ENCODE results near the gene DAB2IP. TPM values are rescaled to one million over a fixed set of nuclear protein-coding genes. Genes with fewer than 3 reads are reported as not detected.
"Not testable (repeated sequence)": the region's sequence is repeated elsewhere in the genome, so short reads cannot be mapped to it uniquely, and the experiment has no call there.

Gene DAB2IP
- total RNA-seq, 1 donor from 2014 or later = 41.7 TPM

GRCh38 chr9:121738968-121739367, 87.5 kb downstream of the DAB2IP start:
- Histone ChIP-seq H4K20me1 (ENCODE audit: insufficient read depth, low read length) (peaks cover 74% of the 10 kb centered on the region), H3K79me2 (ENCODE audit: insufficient read depth, low read length) (peaks cover 32% of the 10 kb centered on the region), H3K36me3 (ENCODE audit: insufficient read depth, low read length) (no peaks in the 10 kb centered on the region), H3K9ac (ENCODE audit: low read length) (no peak overlapping the region), H3K27me3 (ENCODE audit: insufficient read depth, low read length) (no peaks in the 10 kb centered on the region), H3K27ac (ENCODE audit: low read depth, low read length) (no peak overlapping the region), H3K9me3 (ENCODE audit: insufficient read depth, low read depth, low read length) (no peaks in the 10 kb centered on the region), H2AFZ (ENCODE audit: low read depth, low read length) (no peak overlapping the region), H3K4me3 (ENCODE audit: insufficient read depth, low read depth, low read length) (no peak overlapping the region), H3K4me1 (ENCODE audit: insufficient read depth, low read length) (peaks cover 48% of the 10 kb centered on the region), H3K4me2 (ENCODE audit: low read length) (no peak overlapping the region)
- Mint-ChIP-seq H3K4me3 (ENCODE audit: unreplicated experiment) (no peak overlapping the region), H3K27me3 (ENCODE audit: low read depth, unreplicated experiment) (no peaks in the 10 kb centered on the region), H3K36me3 (ENCODE audit: low read depth, unreplicated experiment) (peaks cover 2% of the 10 kb centered on the region), H3K27ac (ENCODE audit: unreplicated experiment) (no peak overlapping the region), H3K4me1 (ENCODE audit: low read depth, unreplicated experiment) (peaks cover 46% of the 10 kb centered on the region), H3K9me3 (ENCODE audit: unreplicated experiment) (no peaks in the 10 kb centered on the region)
- TF ChIP-seq EZH2 (IDR thresholded peaks at IDR 0.05; ENCODE audit: insufficient read depth, low read length) = no peak
- no peak for TF ChIP-seq CTCF (IDR thresholded peaks at IDR 0.05; ENCODE audit: insufficient read depth, low read depth, low read length)
- peak; percentile 30 for DNase-seq (ENCODE audit: low read depth)
- FAIRE-seq = no peak

- peaks cover 40% of the 10 kb centered on the region for H3K4me1 Mint-ChIP-seq (ENCODE audit: low read depth, unreplicated experiment)
- H3K4me1 ChIP-seq (ENCODE audit: insufficient read depth, low read length) = peaks cover 50% of the 10 kb centered on the region
- TF ChIP-seq CTCF (IDR thresholded peaks at IDR 0.05; ENCODE audit: insufficient read depth, low read depth, low read length) = no peak
- TF ChIP-seq EZH2 (IDR thresholded peaks at IDR 0.05; ENCODE audit: insufficient read depth, low read length) = no peak
Measured at GRCh38 chr9:121739971-121740370, 88.5 kb downstream of the DAB2IP start.

DNA sequence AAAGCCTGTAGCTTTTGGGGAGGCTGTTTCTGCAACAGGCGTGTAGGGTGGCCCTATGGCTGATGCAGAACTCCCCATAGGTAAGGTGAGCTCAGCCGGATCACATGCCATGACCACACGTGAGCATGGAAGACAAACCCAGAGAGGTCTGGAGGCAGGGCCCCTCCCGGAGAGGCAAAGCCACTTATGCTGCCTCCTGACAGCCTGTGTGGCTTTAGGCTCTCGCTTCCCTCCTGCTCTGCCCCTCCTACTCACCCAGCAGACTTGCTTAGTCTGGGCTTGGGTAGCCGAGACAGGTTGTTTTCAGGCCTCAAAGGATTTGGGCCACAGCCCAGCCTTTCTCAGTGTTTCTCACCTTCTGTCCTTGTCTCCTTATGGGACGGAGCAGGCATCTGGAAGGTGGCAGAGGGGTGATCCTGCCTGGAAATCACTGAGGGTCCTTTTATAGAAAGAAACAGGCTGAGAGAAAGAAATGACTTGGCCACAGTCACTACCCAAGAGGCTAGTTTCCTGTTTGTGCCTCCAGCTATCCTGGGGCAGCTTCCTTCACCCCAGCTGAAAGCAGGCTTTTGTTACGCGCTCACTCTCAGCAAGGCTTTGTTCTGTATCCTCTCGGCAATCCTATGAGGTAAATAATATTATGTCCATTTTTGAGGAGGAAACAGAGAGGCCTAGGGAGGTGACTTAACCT, 89.9 kb downstream of the DAB2IP start:
- FAIRE-seq (no peak), DNase-seq (ENCODE audit: low read depth) (no peak)
- TF ChIP-seq EZH2 (IDR thresholded peaks at IDR 0.05; ENCODE audit: insufficient read depth, low read length) (no peak), CTCF (IDR thresholded peaks at IDR 0.05; ENCODE audit: insufficient read depth, low read depth, low read length) (no peak)
- H3K4me3 ChIP-seq (ENCODE audit: insufficient read depth, low read depth, low read length) = no peak overlapping the region
- no peaks in the 10 kb centered on the region for H3K27me3 Mint-ChIP-seq (ENCODE audit: low read depth, unreplicated experiment)
- no peak overlapping the region for H3K9ac ChIP-seq (ENCODE audit: low read length)
- no peaks in the 10 kb centered on the region for H3K9me3 Mint-ChIP-seq (ENCODE audit: unreplicated experiment)
- H3K79me2 ChIP-seq (ENCODE audit: insufficient read depth, low read length) = peaks cover 45% of the 10 kb centered on the region
- H3K4me1 ChIP-seq (ENCODE audit: insufficient read depth, low read length) = peaks cover 41% of the 10 kb centered on the region
- no peaks in the 10 kb centered on the region for H3K27me3 ChIP-seq (ENCODE audit: insufficient read depth, low read length)
- no peak overlapping the region for H3K27ac ChIP-seq (ENCODE audit: low read depth, low read length)
- peaks cover 75% of the 10 kb centered on the region for H4K20me1 ChIP-seq (ENCODE audit: insufficient read depth, low read length)
- H2AFZ ChIP-seq (ENCODE audit: low read depth, low read length) = no peak overlapping the region
- H3K36me3 ChIP-seq (ENCODE audit: insufficient read depth, low read length) = no peaks in the 10 kb centered on the region
- no peak overlapping the region for H3K4me2 ChIP-seq (ENCODE audit: low read length)
- H3K4me3 Mint-ChIP-seq (ENCODE audit: unreplicated experiment) = no peak overlapping the region
- H3K9me3 ChIP-seq (ENCODE audit: insufficient read depth, low read depth, low read length) = no peaks in the 10 kb centered on the region
- H3K27ac Mint-ChIP-seq (ENCODE audit: unreplicated experiment) = no peak overlapping the region
- peaks cover 2% of the 10 kb centered on the region for H3K36me3 Mint-ChIP-seq (ENCODE audit: low read depth, unreplicated experiment)
- peaks cover 34% of the 10 kb centered on the region for H3K4me1 Mint-ChIP-seq (ENCODE audit: low read depth, unreplicated experiment)

More at GRCh38 chr9:121739971-121740370, 88.5 kb downstream of the DAB2IP start:
- Histone ChIP-seq H3K36me3 (ENCODE audit: insufficient read depth, low read length) (no peaks in the 10 kb centered on the region), H2AFZ (ENCODE audit: low read depth, low read length) (no peak overlapping the region), H3K27me3 (ENCODE audit: insufficient read depth, low read length) (no peaks in the 10 kb centered on the region), H3K9ac (ENCODE audit: low read length) (no peak overlapping the region), H3K4me3 (ENCODE audit: insufficient read depth, low read depth, low read length) (no peak overlapping the region), H3K9me3 (ENCODE audit: insufficient read depth, low read depth, low read length) (no peaks in the 10 kb centered on the region), H3K79me2 (ENCODE audit: insufficient read depth, low read length) (peaks cover 36% of the 10 kb centered on the region), H3K27ac (ENCODE audit: low read depth, low read length) (no peak overlapping the region), H4K20me1 (ENCODE audit: insufficient read depth, low read length) (peaks cover 73% of the 10 kb centered on the region), H3K4me2 (ENCODE audit: low read length) (no peak overlapping the region)
- FAIRE-seq (no peak), DNase-seq (ENCODE audit: low read depth) (no peak)
- Mint-ChIP-seq H3K9me3 (ENCODE audit: unreplicated experiment) (no peaks in the 10 kb centered on the region), H3K4me3 (ENCODE audit: unreplicated experiment) (peak overlapping the region; percentile 9), H3K36me3 (ENCODE audit: low read depth, unreplicated experiment) (peaks cover 2% of the 10 kb centered on the region), H3K27ac (ENCODE audit: unreplicated experiment) (peak overlapping the region; percentile 31), H3K27me3 (ENCODE audit: low read depth, unreplicated experiment) (no peaks in the 10 kb centered on the region)

- peaks cover 36% of the 10 kb centered on the region for H3K4me1 Mint-ChIP-seq (ENCODE audit: low read depth, unreplicated experiment)
- FAIRE-seq; H2AFZ ChIP-seq (ENCODE audit: low read depth, low read length): not testable (repeated sequence)
Measured at GRCh38 chr9:121741919-121742283, 90.5 kb downstream of the DAB2IP start.

More at GRCh38 chr9:121741919-121742283, 90.5 kb downstream of the DAB2IP start:
- not testable (repeated sequence) for H3K27me3 ChIP-seq (ENCODE audit: insufficient read depth, low read length); H3K27me3 Mint-ChIP-seq (ENCODE audit: low read depth, unreplicated experiment); H3K36me3 ChIP-seq (ENCODE audit: insufficient read depth, low read length); H3K4me3 Mint-ChIP-seq (ENCODE audit: unreplicated experiment); H3K27ac ChIP-seq (ENCODE audit: low read depth, low read length); H3K27ac Mint-ChIP-seq (ENCODE audit: unreplicated experiment); H3K36me3 Mint-ChIP-seq (ENCODE audit: low read depth, unreplicated experiment); H3K4me2 ChIP-seq (ENCODE audit: low read length); DNase-seq (ENCODE audit: low read depth); H3K9me3 ChIP-seq (ENCODE audit: insufficient read depth, low read depth, low read length); H3K9me3 Mint-ChIP-seq (ENCODE audit: unreplicated experiment); H3K9ac ChIP-seq (ENCODE audit: low read length); H3K4me3 ChIP-seq (ENCODE audit: insufficient read depth, low read depth, low read length)
- Histone ChIP-seq H4K20me1 (ENCODE audit: insufficient read depth, low read length) (peaks cover 76% of the 10 kb centered on the region), H3K79me2 (ENCODE audit: insufficient read depth, low read length) (peaks cover 48% of the 10 kb centered on the region), H3K4me1 (ENCODE audit: insufficient read depth, low read length) (peaks cover 37% of the 10 kb centered on the region)
